GM21367 (cell line): Measurements from ENCODE around the gene TST.

Experiments
- ATAC-seq: cut with Tn5 transposase; IDR thresholded peaks from one replicate; pipeline ENCODE4 v1.9.1; 2021; ENCODE audit not compliant: unreplicated experiment

Gene TST

GRCh38 chr22:36988075-36988832 lies 31.0 kb downstream of the TST start:
- ATAC-seq, result no peak

GRCh38 chr22:36986242-36986821 lies 32.9 kb downstream of the TST start:
- ATAC-seq, result no peak

DNA sequence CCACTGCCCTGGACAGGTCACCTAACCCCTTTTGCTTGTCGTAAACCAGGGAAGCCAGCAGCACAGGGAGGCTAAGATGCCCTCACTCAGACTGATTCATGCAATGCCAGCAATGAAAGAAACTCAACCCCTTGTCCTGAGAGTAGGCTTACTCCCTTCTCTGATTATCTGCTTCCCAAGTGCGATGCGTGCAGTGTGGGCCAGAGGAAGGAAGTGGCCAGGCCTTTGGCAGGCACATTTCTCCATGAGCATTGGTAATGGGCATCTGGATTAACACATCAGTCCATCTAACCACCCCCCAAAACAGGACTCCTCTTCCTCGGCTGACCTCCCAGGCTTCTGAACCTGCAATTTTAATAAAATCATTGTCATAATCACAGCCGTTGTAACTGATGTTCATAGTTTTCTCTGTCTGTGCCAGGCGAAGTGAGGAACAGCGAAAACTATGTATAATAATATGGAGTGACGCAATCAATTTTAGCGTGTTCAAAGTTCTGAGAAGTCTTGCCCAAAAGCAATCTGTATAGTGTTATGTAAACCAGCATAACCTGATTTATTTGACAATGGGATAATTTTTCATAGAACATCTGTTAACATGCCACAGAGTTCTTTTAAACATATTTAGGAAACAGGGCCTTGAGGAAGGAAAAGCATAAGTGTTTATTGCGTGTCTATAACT lies 33.9 kb downstream of the TST start:
- no peak for ATAC-seq

GRCh38 chr22:36982136-36982535 lies 37.1 kb downstream of the TST start:
- no peak for ATAC-seq

- ATAC-seq, result no peak
Measured at GRCh38 chr22:36981247-36981775, 37.9 kb downstream of the TST start.

- ATAC-seq, result no peak
Measured at GRCh38 chr22:36979016-36979910, 40.0 kb downstream of the TST start.

GRCh38 chr22:36977947-36978660 lies 41.1 kb downstream of the TST start:
- ATAC-seq, result peak; percentile 77

DNA sequence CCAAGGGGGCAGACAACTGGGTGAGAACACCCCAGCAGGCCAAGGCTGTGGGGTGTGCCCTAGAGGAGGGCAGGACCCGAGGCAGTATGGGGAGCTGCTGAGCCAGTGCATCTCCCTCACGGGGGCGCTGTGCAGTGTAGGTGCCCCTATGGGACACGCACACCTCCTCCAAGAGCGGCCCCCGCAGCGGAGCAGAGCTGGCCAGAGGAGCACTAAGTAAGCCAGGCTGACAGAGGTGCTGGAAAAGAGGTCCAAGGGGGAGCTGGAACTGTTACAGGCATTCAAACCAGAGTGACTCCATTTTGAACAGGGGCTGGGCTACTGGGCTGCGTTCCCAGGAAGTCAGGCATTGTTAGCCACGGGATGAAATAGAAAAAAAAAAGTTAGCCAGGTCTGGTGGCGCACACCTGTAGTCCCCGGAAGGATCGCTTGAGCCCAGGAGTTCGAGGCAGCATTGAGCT lies 41.8 kb downstream of the TST start:
- ATAC-seq, result peak; percentile 51

DNA sequence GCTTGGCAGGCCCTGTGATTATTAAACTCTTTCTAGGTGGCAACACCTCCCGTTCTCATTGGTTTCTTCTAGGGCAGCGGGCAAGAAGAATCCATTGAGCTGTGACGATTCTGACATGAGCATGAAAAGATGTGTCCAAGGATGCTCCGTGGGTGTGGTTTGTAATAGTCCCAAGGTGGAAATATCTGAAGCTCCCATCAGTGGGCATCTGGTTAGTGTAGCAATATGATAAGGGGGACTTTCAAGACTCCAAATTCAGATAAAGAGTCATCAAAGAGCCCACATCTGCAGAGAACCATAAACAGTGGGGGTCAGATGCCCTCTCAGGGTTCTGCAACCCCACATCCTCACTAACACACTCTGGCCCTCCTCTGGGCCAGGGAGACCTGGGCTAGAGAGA lies 42.6 kb downstream of the TST start:
- ATAC-seq, result no peak

DNA sequence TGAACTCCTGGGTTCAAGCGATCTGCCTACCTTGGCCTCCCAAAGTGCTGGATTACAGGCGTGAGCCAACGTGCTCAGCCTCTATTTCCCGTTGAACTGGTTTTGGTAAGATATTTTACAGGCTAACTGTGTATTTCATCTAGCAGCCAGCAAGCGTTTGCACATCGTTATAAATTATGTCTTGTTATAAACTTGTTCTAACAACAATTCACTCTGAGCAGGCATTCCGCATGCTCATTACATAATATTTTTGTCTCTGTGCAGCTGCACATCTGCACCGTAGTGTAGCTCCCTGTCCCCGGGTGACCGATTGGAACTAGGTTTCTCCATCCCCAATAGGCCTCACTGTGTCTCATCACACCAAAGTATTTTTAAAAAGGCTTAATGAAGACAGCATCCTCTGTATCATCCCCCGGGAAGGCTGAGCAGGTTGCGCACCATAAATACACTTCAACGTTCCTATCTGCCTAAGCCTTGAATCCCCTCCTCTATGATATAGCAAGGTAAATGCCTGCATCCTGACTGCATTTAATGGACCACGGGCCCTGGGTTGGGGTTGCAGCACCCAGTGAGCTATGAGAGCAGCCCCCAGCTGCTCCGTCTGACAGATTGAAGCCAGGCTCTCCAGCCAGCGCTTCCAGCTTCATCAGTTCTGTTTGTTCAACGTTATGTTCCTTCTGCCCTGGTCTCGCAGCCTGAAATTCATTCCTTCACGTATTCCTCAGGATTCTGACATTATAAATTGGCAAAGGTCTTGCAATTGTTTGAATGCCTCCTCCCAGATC lies 47.7 kb downstream of the TST start:
- no peak for ATAC-seq

DNA sequence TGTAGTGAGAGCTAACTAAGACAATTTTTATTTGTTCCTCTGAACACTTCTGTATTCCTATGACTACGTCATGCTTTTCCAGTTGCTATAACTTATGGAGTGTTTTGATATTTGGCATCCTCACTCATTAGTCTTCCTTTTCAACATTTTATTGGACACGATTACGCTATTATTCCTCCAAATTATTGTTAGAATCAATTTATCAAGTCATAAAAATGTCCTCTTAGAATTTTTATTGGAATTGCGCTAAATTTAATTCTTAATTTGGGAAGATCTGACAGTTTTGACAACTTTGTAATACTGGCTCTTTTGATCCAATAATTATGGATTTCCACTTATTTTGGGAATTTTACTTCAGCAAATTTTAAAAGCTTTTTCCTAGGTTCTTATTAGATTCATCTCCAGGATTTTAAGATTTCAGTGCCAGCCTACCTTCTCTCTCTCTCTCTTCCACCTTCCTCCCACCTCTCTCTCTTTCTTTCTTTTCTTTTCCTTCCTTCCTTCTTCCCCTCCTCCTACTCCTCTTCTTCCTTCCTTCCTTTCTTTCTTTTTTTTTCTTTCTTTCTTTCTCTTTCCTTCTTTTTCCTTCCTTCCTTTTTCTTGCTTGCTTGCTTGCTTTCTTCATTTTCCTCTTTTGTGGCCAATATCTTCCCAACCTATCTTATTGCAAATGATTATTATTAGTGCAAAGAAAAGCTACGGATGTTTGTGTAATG lies 50.8 kb downstream of the TST start:
- no peak for ATAC-seq

DNA sequence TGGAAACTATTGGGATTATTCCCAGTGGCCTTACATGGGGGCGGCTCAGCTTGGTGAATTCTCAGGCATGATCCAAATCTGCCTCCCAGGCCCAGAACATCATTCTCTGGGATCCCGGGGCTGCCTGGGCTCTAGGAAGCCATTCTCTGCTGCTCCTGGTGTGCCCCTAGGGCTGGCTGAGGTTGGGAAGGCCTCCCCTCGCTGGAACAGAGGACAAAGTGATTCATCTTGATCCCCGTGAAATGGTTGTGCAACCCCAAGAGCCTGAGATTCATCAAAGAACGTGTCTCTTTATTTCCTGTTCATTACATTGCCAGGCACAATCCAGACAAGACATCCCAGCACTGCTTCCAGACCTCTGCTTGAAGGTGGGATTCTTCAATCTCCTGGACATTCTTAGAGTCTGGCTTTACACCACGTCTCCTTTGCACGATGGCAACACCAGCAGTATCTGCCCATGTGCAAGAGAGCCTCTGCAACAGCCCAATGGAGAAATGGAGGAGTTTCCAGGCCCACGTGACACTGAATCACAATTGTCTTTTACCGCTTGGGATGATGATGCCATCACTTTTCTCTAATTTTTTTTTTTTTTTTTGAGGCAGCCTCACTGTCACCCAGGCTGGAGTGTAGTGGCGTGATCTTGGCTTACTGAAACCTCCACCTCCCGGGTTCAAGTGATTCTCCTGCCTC lies 52.3 kb downstream of the TST start:
- no peak for ATAC-seq

DNA sequence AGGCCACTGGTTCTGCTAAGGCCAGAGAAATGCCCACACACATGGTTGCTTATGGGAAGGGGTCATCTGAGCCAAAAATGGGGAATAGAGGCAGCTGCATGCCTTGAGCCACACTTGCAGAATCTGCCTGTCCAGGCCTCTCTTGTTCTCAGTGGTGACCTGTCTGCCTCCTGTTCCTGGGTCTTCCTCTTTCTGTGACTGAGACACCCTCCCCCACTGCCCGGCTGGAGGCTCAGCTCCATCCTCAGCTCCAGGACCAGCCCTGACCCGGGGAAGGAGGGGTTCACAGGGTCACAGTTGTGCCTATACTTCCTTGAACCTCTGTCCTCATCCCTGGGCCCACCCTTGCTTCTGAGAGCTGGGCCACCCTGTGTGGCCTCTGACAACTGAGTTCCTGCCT lies 53.6 kb downstream of the TST start:
- ATAC-seq, result no peak

DNA sequence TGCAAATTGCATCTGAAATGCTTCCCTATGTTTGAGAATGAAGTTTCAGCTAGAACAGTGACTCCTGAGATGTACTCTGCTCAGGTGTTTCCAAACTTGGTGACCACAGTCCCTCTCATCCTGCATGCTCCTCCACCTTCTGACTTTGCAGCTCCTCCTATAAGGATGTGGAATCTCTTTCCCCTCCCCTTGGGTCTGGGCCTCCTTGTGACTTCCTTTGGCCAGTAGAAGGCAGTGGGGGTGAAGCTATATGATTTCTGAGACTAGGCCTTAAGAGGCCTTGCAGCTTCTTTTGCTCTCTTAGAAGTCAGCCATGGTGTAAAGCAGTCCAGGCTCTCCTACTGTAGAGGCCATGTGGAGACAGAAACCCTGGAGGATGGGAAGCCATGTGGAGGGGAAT lies 55.1 kb downstream of the TST start:
- ATAC-seq, result no peak

- no peak for ATAC-seq
Measured at GRCh38 chr22:36963302-36963701, 55.9 kb downstream of the TST start.

DNA sequence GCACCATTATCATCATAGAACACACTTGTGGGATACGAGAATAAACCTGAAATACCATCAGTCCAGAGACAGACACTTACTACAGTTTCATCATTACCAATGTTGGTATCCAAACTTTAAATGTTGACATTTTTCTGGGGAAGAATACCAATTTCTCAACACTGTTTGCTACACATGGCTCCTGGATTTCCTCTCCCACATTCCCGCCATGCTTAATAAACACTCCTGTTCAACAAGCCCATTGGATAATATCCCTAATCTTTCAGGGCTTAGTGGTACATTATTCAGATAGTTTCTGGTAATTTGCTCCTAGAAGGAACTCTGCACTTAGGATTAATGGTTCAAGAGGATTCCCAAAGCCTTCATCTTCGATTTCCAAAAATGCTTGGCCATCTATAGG lies 57.6 kb downstream of the TST start:
- no peak for ATAC-seq
